Endothelial cell of umbilical vein (primary cell): ENCODE data around the gene GTF3C2. TPM values are rescaled to one million over a fixed set of nuclear protein-coding genes. Genes with fewer than 3 reads are reported as not detected.

ENCODE experiments used
- BruUV-seq: library from RNA; stranded (reverse); fragments of 400-500 nt; replicated peaks from 2 replicates; lab custom pipeline; 2021; lab: Mats Ljungman, UMichigan
- CTCF ChIA-PET: fragments of 300-600, 350-600 bp; sonication (Branson Sonifier 250); formaldehyde crosslinking; loops from one replicate; lab custom pipeline; 2021; ENCODE audit warnings: antibody characterized with exemption, inconsistent platforms; lab: Charles Lee
- POLR2A ChIA-PET: fragments of 300-600, 350-600 bp; sonication (Branson Sonifier 250); formaldehyde crosslinking; loops from one replicate; lab custom pipeline; 2021; ENCODE audit warnings: antibody characterized with exemption, inconsistent platforms; lab: Charles Lee
- DNase-seq: peaks from one replicate; pipeline ENCODE4 v3.0.0-alpha.2; 2011; ENCODE audit warnings: low read depth, low spot score
- FAIRE-seq: peaks from 2 replicates; lab custom pipeline; 2011; peaks lifted over from hg19 to GRCh38; lab: Jason Lieb, UNC
- H2AFZ ChIP-seq: 2 replicates; pipeline ENCODE4 v1.6.0; 2012; ENCODE audit warnings: low read depth, low read length, control low read depth, inconsistent platforms
- H3K27ac ChIP-seq: 2 replicates; pipeline ENCODE4 v1.5.1; 2011; ENCODE audit warnings: low read depth, mild to moderate bottlenecking, control low read depth, low read length, moderate library complexity; ENCODE audit not compliant: insufficient read depth
- H3K27me3 ChIP-seq, 2 experiments: 2 replicates each; pipeline versions ENCODE4 v1.6.0 to v1.6.1; 2011; ENCODE audit warnings: low read length in 2 of 2, mixed read lengths in 1 of 2; ENCODE audit not compliant: control insufficient read depth in 2 of 2, insufficient read depth in 2 of 2
- H3K36me3 ChIP-seq, 2 experiments: 2 replicates in 1 of 2; 3 replicates in 1 of 2; pipeline ENCODE4 v1.5.1; 2011; ENCODE audit warnings: low read length in 2 of 2, mild to moderate bottlenecking in 1 of 2, moderate library complexity in 1 of 2; ENCODE audit not compliant: control insufficient read depth in 2 of 2, insufficient read depth in 2 of 2; ENCODE audit errors: extremely low read depth in 1 of 2
- H3K4me1 ChIP-seq: 3 replicates; pipeline ENCODE4 v1.5.1; 2011; ENCODE audit warnings: mild to moderate bottlenecking, low read length; ENCODE audit not compliant: control insufficient read depth, insufficient read depth; ENCODE audit errors: extremely low read depth
- H3K4me2 ChIP-seq: 2 replicates; pipeline ENCODE4 v1.6.1; 2011; ENCODE audit warnings: low read length, control low read depth, mixed read lengths; ENCODE audit not compliant: insufficient read depth
- H3K4me3 ChIP-seq, 3 experiments: fragments of 200-600 bp in 1 of 3; sonication (generic), shearing (Covaris generic) in 1 of 3; replicated peaks in 1 of 3; 2 replicates each; pipeline ENCODE4 v1.5.1; 2011 to 2016; ENCODE audit warnings: control low read depth in 3 of 3, low read length in 3 of 3, mild to moderate bottlenecking in 2 of 3, inconsistent platforms in 1 of 3, low read depth in 1 of 3, moderate library complexity in 1 of 3; ENCODE audit not compliant: insufficient read depth in 1 of 3
- H3K79me2 ChIP-seq: 2 replicates; pipeline ENCODE4 v1.6.0; 2012; ENCODE audit warnings: low read length, inconsistent platforms; ENCODE audit not compliant: control insufficient read depth, insufficient read depth
- H3K9ac ChIP-seq: replicated peaks from 2 replicates; pipeline ENCODE3; 2011; ENCODE audit warnings: low read length, control low read depth; ENCODE audit not compliant: insufficient read depth; ENCODE audit errors: extremely low read depth
- H3K9me1 ChIP-seq: replicated peaks from 3 replicates; pipeline ENCODE4 v1.6.0; 2011; ENCODE audit warnings: mild to moderate bottlenecking, low read length; ENCODE audit not compliant: control insufficient read depth, insufficient read depth; ENCODE audit errors: extremely low read depth
- H3K9me3 ChIP-seq: replicated peaks from 2 replicates; pipeline ENCODE4 v1.5.1; 2012; ENCODE audit warnings: low read length, inconsistent platforms; ENCODE audit not compliant: control insufficient read depth, insufficient read depth
- H4K20me1 ChIP-seq: replicated peaks from 2 replicates; pipeline ENCODE3; 2011; ENCODE audit warnings: mild to moderate bottlenecking, low read length; ENCODE audit not compliant: control insufficient read depth, insufficient read depth; ENCODE audit errors: extremely low read depth
- EZH2 ChIP-seq: IDR thresholded peaks from 2 replicates; pipeline ENCODE4 v1.6.1; 2012; ENCODE audit warnings: borderline replicate concordance, low read depth, mild to moderate bottlenecking, moderate library complexity, low read length, inconsistent platforms; ENCODE audit not compliant: severe bottlenecking
- FOS ChIP-seq: IDR thresholded peaks from 2 replicates; pipeline ENCODE4 v1.6.1; 2011; ENCODE audit warnings: mild to moderate bottlenecking, low read length, moderate library complexity, borderline replicate concordance; ENCODE audit not compliant: insufficient read depth
- JUN ChIP-seq: IDR thresholded peaks from 2 replicates; pipeline ENCODE4 v1.6.1; 2011; ENCODE audit warnings: borderline replicate concordance, low read depth; ENCODE audit not compliant: insufficient read length, insufficient read depth
- MYC ChIP-seq: IDR thresholded peaks from one replicate; pipeline ENCODE4 v1.6.1; 2011; ENCODE audit warnings: mild to moderate bottlenecking, low read depth, low read length
- POLR2A ChIP-seq: IDR thresholded peaks from 2 replicates; pipeline ENCODE4 v1.6.1; 2012; ENCODE audit warnings: low read depth, mild to moderate bottlenecking, control low read depth, low read length
- POLR2AphosphoS5 ChIP-seq: IDR thresholded peaks from 2 replicates; pipeline ENCODE4 v1.6.1; 2012; ENCODE audit warnings: low read depth, mild to moderate bottlenecking, control low read depth, low read length, moderate library complexity; ENCODE audit not compliant: insufficient read depth
- dilution Hi-C: fragments of 300-500 bp; cut with MboI; formaldehyde crosslinking; loops from one replicate; pipeline ENCODE4 v1.15.0; 2019; ENCODE audit warnings: low sequenced_read_pairs; ENCODE audit not compliant: extremely low pct_ligation_motif_present
- intact Hi-C: fragments of 100-400 bp; cut with micrococcal nuclease; formaldehyde crosslinking; loops from one replicate; pipeline ENCODE4 v1.10.0; 2022
- polyA plus RNA-seq, 4 experiments: library from polyadenylated mRNA; depleted of rRNA in 3 of 4; stranded (reverse) in 3 of 4; unstranded in 1 of 4; fragments of >200 nt; gene quantifications; 2 replicates each; pipeline versions ENCODE4 v1.2.1 to v1.2.3, GENCODE V29; 2011 to 2012; ENCODE audit warnings: missing spikeins in 1 of 4
- total RNA-seq: library from RNA; stranded (reverse); gene quantifications from 2 replicates; pipeline ENCODE4 v1.2.3, GENCODE V29; 2021
- TF ChIP-seq, protein P1 (sequence below), 2 donors: IDR thresholded peaks; 1 replicate in 1 of 2; 2 replicates in 1 of 2; pipeline ENCODE4 v1.5.1; 2011; ENCODE audit warnings: low read length in 2 of 2, mild to moderate bottlenecking in 2 of 2, moderate library complexity in 2 of 2, control low read depth in 1 of 2, inconsistent platforms in 1 of 2, low read depth in 1 of 2; ENCODE audit not compliant: insufficient read depth in 1 of 2; ENCODE audit errors: extremely low read depth in 1 of 2
- TF ChIP-seq, protein P2 (sequence below): IDR thresholded peaks from 2 replicates; pipeline ENCODE4 v1.6.1; 2011; ENCODE audit not compliant: insufficient read depth, insufficient read length

GTF3C2 gene
- total and polyA plus RNA-seq, 2 donors (not counting 3 experiments of a cell fraction or from before 2014, with no cell fraction given) = 57.4 to 59.7 TPM

DNA sequence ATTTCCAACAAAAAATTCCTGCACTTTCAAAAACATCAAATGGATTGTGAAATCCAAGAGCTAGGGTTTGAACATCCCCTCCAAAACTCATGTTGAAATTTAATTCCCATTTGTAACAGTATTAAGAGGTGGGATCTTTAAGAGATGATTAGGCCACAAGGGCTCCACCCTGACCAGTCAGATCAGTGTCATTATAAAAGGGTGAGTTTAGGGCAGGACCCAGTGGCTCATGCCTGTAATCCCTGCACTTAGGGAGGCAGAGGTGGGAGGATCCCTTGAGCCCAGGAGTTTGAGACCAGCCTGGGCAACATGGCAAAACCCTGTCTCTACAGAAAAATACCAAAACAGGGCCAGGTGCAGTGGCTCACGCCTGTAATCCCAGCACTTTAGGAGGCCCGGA, 8.9 kb downstream of the GTF3C2 start:
- H3K4me2 ChIP-seq = no peak overlapping the region
- dilution Hi-C loops (no loop called here), intact Hi-C loops (no loop called here)
- H3K9me1 ChIP-seq = no peaks in the 10 kb centered on the region
- DNase-seq (no peak), FAIRE-seq (no peak)
- H2AFZ ChIP-seq = no peak overlapping the region
- H3K27me3 ChIP-seq = no peaks in the 10 kb centered on the region
- peaks cover 75% of the 10 kb centered on the region for H3K79me2 ChIP-seq
- no peak overlapping the region for H3K9ac ChIP-seq
- no peak overlapping the region for H3K27ac ChIP-seq
- peaks cover 3% of the 10 kb centered on the region for H4K20me1 ChIP-seq
- ChIA-PET POLR2A (no interaction called here), CTCF (interaction anchor here (1.0 kb wide), 1 partner anchor 22 kb away, joined by 3 read pairs; no protein-coding TSS in a partner anchor)
- H3K4me3 ChIP-seq = no peak overlapping the region
- H3K4me1 ChIP-seq = no peaks in the 10 kb centered on the region
- H3K36me3 ChIP-seq = peaks cover 2 to 3% of the 10 kb centered on the region in 2 experiments
- no TSS peak for BruUV-seq
- no peak for TF ChIP-seq FOS
- no peak for TF ChIP-seq JUN
- TF ChIP-seq, protein P1, sequence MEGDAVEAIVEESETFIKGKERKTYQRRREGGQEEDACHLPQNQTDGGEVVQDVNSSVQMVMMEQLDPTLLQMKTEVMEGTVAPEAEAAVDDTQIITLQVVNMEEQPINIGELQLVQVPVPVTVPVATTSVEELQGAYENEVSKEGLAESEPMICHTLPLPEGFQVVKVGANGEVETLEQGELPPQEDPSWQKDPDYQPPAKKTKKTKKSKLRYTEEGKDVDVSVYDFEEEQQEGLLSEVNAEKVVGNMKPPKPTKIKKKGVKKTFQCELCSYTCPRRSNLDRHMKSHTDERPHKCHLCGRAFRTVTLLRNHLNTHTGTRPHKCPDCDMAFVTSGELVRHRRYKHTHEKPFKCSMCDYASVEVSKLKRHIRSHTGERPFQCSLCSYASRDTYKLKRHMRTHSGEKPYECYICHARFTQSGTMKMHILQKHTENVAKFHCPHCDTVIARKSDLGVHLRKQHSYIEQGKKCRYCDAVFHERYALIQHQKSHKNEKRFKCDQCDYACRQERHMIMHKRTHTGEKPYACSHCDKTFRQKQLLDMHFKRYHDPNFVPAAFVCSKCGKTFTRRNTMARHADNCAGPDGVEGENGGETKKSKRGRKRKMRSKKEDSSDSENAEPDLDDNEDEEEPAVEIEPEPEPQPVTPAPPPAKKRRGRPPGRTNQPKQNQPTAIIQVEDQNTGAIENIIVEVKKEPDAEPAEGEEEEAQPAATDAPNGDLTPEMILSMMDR (IDR thresholded peaks at IDR 0.05; ENCODE audit: extremely low read depth in 1 of 2, insufficient read depth in 1 of 2, low read depth in 1 of 2, low read length in 2 of 2) = no peak
- TF ChIP-seq POLR2AphosphoS5 = no peak
- no peak for TF ChIP-seq POLR2A
- TF ChIP-seq MYC = no peak
- H3K9me3 ChIP-seq = no peaks in the 10 kb centered on the region

DNA sequence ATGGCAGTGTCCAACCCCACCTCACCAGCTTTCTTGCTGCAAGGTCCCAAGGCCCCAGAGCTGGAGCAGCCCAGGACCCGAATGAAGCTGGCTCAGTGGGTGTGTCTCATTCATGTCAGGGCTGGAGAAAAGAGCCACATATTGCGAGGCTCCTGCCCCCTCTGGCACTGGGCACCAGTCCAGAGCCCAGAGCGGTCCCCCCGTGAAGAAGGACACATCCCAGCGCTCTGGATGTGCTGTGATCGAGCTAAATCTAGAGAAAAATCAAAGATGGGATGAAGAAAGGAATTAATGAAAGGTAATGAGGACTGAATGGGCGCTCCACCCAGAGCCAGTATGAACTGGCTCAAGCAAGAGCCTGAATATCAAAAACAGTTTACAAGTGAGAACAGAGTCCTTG, 20.4 kb downstream of the GTF3C2 start:
- intact Hi-C loops (no loop called here), dilution Hi-C loops (no loop called here)
- no peaks in the 10 kb centered on the region for H3K9me1 ChIP-seq
- H3K4me2 ChIP-seq = no peak overlapping the region
- H3K4me1 ChIP-seq = no peaks in the 10 kb centered on the region
- TF ChIP-seq EZH2 (no peak), JUN (no peak), FOS (no peak), POLR2A (no peak), MYC (no peak)
- TF ChIP-seq, protein P1 (IDR thresholded peaks at IDR 0.05; ENCODE audit: extremely low read depth in 1 of 2, insufficient read depth in 1 of 2, low read depth in 1 of 2, low read length in 2 of 2) = no peak
- TF ChIP-seq, protein P2, sequence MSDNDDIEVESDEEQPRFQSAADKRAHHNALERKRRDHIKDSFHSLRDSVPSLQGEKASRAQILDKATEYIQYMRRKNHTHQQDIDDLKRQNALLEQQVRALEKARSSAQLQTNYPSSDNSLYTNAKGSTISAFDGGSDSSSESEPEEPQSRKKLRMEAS = no peak
- ChIA-PET CTCF (no interaction called here), POLR2A (no interaction called here)
- H3K9ac ChIP-seq = no peak overlapping the region
- no peaks in the 10 kb centered on the region for H3K9me3 ChIP-seq
- DNase-seq (no peak), FAIRE-seq (no peak)
- no peaks in the 10 kb centered on the region for H4K20me1 ChIP-seq
- H3K4me3 ChIP-seq = no peak overlapping the region
- BruUV-seq = no TSS peak
- H3K27ac ChIP-seq = no peak overlapping the region
- peaks cover 17 to 34% of the 10 kb centered on the region in 2 experiments for H3K36me3 ChIP-seq
- H3K27me3 ChIP-seq = no peaks in the 10 kb centered on the region
- H2AFZ ChIP-seq = no peak overlapping the region
- H3K79me2 ChIP-seq = no peaks in the 10 kb centered on the region
